ENCODE measurements around the gene MAP3K3.
"Not testable (repeated sequence)": the region's sequence is repeated elsewhere in the genome, so short reads cannot be mapped to it uniquely, and the experiment has no call there.

Gene MAP3K3

DNA sequence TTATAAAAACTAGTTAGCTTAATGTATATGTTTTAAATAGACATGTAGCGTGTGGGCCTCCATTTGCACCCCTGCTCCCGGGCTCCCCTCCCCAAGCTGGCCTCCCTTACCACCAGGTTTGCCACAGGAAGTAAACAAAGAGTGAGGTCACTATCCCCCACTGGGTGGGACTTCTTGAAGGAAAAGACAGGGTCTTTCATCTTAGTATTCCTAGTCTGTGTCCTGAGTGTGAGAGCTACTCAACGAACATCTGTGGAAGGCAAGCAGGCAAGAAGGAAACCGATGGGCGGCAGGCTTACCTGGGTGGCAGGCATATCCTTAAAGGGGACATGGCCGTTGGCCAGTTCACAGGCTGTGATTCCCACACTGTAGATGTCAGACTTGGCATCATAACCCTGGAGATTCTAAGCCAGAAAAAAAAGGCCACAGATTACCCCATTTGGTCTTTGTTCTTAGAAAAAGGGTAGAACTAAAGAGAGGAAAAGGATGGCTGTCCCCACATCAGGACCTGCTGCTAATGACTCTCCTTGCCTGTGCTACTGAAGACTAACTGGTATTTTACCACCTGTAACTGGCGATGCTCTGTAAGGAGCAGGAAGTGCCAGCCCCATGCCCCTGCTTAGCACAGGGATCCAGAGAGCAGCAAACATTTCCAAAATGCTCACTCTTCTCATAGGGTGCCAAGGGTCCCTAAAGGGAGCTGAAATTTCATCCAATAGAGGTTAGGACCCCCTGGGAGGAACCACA, 84.3 kb downstream of the MAP3K3 start:
- no peak for DNase-seq

DNA sequence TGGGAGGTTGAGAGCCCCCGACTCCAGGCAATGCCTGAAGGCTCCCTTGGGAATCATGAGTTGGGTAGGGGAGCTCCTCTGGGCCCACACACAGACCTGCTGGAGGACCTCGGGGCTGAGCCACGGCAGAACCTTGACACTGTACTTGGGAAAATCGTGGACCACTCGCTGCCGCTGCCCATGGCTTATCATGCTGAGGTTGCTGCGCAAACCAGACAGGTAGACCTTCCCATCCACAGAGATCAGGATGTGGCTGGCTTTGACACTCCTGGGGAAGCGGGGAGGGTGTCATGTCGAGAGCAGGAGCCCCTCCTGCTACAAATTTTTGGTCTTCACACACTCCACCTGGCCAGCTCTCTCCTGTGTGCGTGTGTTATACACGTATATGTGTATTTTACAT, 84.9 kb downstream of the MAP3K3 start:
- no peak for DNase-seq

GRCh38 chr17:63709110-63709509, 86.9 kb downstream of the MAP3K3 start:
- no peak for DNase-seq

- no peak for DNase-seq
Observed at GRCh38 chr17:63714550-63715277, 92.5 kb downstream of the MAP3K3 start.

DNA sequence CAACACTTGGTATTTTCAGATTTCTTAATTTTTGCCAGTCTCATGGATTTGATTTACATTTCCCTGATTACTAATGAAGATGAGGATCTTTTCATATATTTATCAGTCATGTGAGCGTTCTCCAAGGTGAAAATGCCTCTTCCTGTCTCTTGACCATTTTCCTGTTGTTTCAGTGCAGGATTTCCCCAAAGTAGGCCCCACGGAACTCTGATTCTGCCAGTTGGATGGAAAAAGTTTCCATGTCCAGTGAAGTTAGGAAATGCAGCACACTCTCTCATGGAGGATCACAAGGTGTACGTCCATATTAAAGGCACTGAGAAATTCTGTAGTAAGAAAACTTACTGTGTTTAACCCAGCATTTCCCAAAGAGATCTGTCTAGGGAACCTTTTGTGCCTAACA, 94.2 kb downstream of the MAP3K3 start:
- DNase-seq: no peak

- DNase-seq: no peak
Observed at GRCh38 chr17:63718988-63719387, 96.8 kb downstream of the MAP3K3 start.

- DNase-seq: not testable (repeated sequence)
Observed at GRCh38 chr17:63720194-63720593, 98.0 kb downstream of the MAP3K3 start.

- DNase-seq: no peak
Observed at GRCh38 chr17:63722403-63722802, 100.2 kb downstream of the MAP3K3 start.

- no peak for DNase-seq
Observed at GRCh38 chr17:63735691-63736090, 113.5 kb downstream of the MAP3K3 start.

- DNase-seq: no peak
Observed at GRCh38 chr17:63740464-63741142, 118.4 kb downstream of the MAP3K3 start.

DNA sequence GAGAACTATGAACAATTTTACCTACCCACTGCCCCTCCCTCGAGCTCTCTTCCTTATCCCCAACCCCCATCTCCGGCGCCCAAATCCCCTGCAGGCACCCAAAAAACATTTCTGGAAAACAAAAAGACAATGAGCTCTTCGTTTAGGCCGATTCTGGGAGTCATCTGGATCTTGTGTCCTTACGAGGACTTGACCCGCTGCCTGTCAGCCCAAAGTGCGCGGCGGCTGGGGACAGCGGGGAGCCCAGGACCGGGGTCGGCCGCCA, 118.9 kb downstream of the MAP3K3 start:
- no peak for DNase-seq

DNA sequence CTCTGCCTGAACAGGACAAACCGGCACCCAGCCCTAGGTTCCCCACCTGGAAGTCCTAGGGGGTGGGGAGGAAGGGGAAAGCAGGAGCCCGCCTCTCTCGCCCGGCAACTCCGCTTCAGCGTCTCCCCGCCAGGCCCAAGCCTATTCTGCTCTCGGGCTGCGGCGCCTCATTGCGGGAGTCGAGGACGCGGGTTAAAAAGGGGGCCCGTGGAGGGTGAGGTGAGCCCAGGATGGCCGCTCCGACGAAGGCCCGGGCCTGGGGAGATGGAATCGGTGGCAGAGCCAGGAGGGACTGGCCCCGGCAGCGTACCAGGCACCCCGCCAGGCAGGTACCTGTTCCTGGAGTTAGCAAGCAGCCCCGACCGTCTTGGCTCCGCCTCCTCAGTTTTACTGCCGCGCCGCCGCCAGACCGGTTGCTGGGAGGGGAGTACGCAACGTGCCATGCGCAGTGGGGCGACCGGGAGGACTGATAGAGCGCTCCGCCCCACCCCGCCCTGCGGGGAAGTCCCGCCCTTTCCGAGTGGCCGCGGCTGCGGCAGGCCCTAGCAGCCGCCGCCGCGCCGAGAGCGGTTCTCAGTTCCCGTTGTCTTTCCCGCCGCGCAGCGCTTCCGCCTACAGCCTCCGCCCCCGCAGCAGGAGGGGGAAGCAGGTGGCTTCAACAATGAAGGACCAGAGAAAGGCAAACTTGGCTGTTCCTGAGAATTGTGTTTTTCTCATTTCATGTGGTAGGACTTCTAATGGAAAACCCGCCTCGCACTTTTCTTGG, 119.4 kb downstream of the MAP3K3 start, which contains the start of gene STRADA:
Gene STRADA, minus strand, starts transcription at position 392 of the 766 bp plus-strand sequence. CDS start 13,430 bp downstream, outside the sequence.
- DNase-seq: peak; percentile 96

Measured in fibroblast of skin of abdomen (primary cell).